Gastrocnemius medialis (tissue), 4 donors: ENCODE data around the gene OPN4. TPM values are rescaled to one million over a fixed set of nuclear protein-coding genes. Genes with fewer than 3 reads are reported as not detected.
A peak's percentile ranks its signal among the peaks of the same experiment; 100 is the strongest.

ENCODE experiments used
- ATAC-seq, 2 donors: fragments of 150-250 bp; one replicate each; pipeline ENCODE4 v1.9.1; 2016
- DNase-seq, 2 donors: peaks; one replicate each; pipeline ENCODE4 v3.0.0-alpha.2; 2019
- H3K27ac ChIP-seq, 4 donors: fragments of 200-600 bp; sonication (generic); 1 replicate in 1 of 4; 2 replicates in 3 of 4; pipeline ENCODE4 v1.5.1; 2016 to 2018; ENCODE audit warnings: mild to moderate bottlenecking in 2 of 4, moderate library complexity in 1 of 4
- H3K27me3 ChIP-seq, 3 donors: fragments of 200-600 bp; sonication (generic) in 2 of 3; 1 replicate in 1 of 3; 2 replicates in 2 of 3; pipeline versions ENCODE4 v1.5.1 to v1.6.0; 2016 to 2019; ENCODE audit warnings: mild to moderate bottlenecking in 1 of 3, moderate library complexity in 1 of 3
- H3K36me3 ChIP-seq, 2 donors: fragments of 200-600 bp; sonication (generic) in 1 of 2; one replicate each; pipeline ENCODE4 v1.5.1; 2017 to 2018
- H3K4me1 ChIP-seq, 2 donors: fragments of 200-600 bp; sonication (generic) in 1 of 2; one replicate each; pipeline ENCODE4 v1.5.1; 2016 to 2017; ENCODE audit warnings: mild to moderate bottlenecking in 2 of 2
- H3K4me3 ChIP-seq, 4 donors: fragments of 200-600 bp; sonication (generic) in 3 of 4; 1 replicate in 1 of 4; 2 replicates in 3 of 4; pipeline ENCODE4 v1.5.1; 2016 to 2019; ENCODE audit warnings: mild to moderate bottlenecking in 2 of 4
- H3K9me3 ChIP-seq, 3 donors: fragments of 200-600 bp; sonication (generic) in 2 of 3; 1 replicate in 1 of 3; 2 replicates in 2 of 3; pipeline ENCODE4 v1.5.1; 2016 to 2019
- POLR2A ChIP-seq, 2 donors: fragments of 450-650 bp; IDR thresholded peaks; one replicate each; pipeline ENCODE4 v1.6.1; 2017; ENCODE audit warnings: antibody characterized with exemption in 2 of 2, mild to moderate bottlenecking in 2 of 2, moderate library complexity in 2 of 2
- in situ Hi-C, 4 donors: fragments of 200-750 bp; cut with MboI; loops; one replicate each; pipeline versions ENCODE4 v1.15.0 to v1.8.0; 2017; ENCODE audit warnings: low sequenced_read_pairs in 4 of 4
- intact Hi-C: fragments of 100-400 bp; cut with DNase I; formaldehyde crosslinking; loops from one replicate; pipeline ENCODE4 v1.15.1; 2023; ENCODE audit warnings: low total_unique reads
- total RNA-seq, 4 donors: library from RNA; depleted of rRNA; stranded (reverse); fragments of >200 nt; gene quantifications; one replicate each; pipeline versions ENCODE4 v1.1.0 to v1.2.3, GENCODE V29; 2016
- TF ChIP-seq, protein P1 (sequence below), 5 experiments: fragments of 450-650 bp in 3 of 5; fragments of 200-600 bp in 2 of 5; sonication (generic) in 2 of 5; IDR thresholded peaks in 4 of 5; conservative IDR thresholded peaks in 1 of 5; 1 replicate in 4 of 5; 2 replicates in 1 of 5; pipeline ENCODE4 v1.5.1; 2016 to 2019; ENCODE audit warnings: antibody characterized with exemption in 5 of 5, mild to moderate bottlenecking in 3 of 5, moderate library complexity in 3 of 5

OPN4 gene
- total RNA-seq, 4 donors from 2014 or later, result 0.13 to 4.2 (median 0.92) TPM; not detected in 1

GRCh38 chr10:86677374-86677773 is 23.0 kb downstream of the OPN4 start:
- TF ChIP-seq, protein P1, sequence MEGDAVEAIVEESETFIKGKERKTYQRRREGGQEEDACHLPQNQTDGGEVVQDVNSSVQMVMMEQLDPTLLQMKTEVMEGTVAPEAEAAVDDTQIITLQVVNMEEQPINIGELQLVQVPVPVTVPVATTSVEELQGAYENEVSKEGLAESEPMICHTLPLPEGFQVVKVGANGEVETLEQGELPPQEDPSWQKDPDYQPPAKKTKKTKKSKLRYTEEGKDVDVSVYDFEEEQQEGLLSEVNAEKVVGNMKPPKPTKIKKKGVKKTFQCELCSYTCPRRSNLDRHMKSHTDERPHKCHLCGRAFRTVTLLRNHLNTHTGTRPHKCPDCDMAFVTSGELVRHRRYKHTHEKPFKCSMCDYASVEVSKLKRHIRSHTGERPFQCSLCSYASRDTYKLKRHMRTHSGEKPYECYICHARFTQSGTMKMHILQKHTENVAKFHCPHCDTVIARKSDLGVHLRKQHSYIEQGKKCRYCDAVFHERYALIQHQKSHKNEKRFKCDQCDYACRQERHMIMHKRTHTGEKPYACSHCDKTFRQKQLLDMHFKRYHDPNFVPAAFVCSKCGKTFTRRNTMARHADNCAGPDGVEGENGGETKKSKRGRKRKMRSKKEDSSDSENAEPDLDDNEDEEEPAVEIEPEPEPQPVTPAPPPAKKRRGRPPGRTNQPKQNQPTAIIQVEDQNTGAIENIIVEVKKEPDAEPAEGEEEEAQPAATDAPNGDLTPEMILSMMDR (IDR thresholded peaks at IDR 0.05 in 4 of 5, conservative IDR thresholded peaks at IDR 0.05 in 1 of 5), result no peak
- TF ChIP-seq POLR2A (IDR thresholded peaks at IDR 0.05), result no peak
- in situ Hi-C loops, result loop anchor here in 1 of 4 donors (10.0 kb wide), 1 partner anchor 153 kb away; the partner anchor contains the start of gene WAPL
- DNase-seq, result no peak
- peak overlapping the region; percentile 98 to 100 (median 99) for H3K27ac ChIP-seq
- H3K27me3 ChIP-seq, result no peaks in the 10 kb centered on the region
- no peak for ATAC-seq
- intact Hi-C loops, result loop anchor here (5.0 kb wide), 1 partner anchor 155 kb away; the partner anchor contains the start of gene WAPL
- H3K36me3 ChIP-seq, result peaks cover 0 to 19% of the 10 kb centered on the region in 2 donors
- H3K4me1 ChIP-seq, result peaks cover 97 to 99% of the 10 kb centered on the region in 2 donors
- no peak overlapping the region for H3K4me3 ChIP-seq
- H3K9me3 ChIP-seq, result no peaks in the 10 kb centered on the region

- in situ Hi-C loops (loop anchor here in 1 of 4 donors (10.0 kb wide), 1 partner anchor 154 kb away; the partner anchor contains the start of gene WAPL), intact Hi-C loops (loop anchor here (5.0 kb wide), 1 partner anchor 157 kb away; the partner anchor contains the start of gene WAPL)
- peaks cover 0 to 26% of the 10 kb centered on the region in 2 donors for H3K36me3 ChIP-seq
- peaks cover 96 to 100% of the 10 kb centered on the region in 2 donors for H3K4me1 ChIP-seq
- TF ChIP-seq, protein P1 (IDR thresholded peaks at IDR 0.05 in 4 of 5, conservative IDR thresholded peaks at IDR 0.05 in 1 of 5), result no peak
- TF ChIP-seq POLR2A (IDR thresholded peaks at IDR 0.05), result no peak
- H3K4me3 ChIP-seq, result no peak overlapping the region
- ATAC-seq, result peak; percentile 15 to 72
- H3K9me3 ChIP-seq, result no peaks in the 10 kb centered on the region
- DNase-seq, result no peak
- peak overlapping the region; percentile 98 to 100 (median 99) for H3K27ac ChIP-seq
- no peaks in the 10 kb centered on the region for H3K27me3 ChIP-seq
Observed at GRCh38 chr10:86678999-86679792, 24.8 kb downstream of the OPN4 start.

DNA sequence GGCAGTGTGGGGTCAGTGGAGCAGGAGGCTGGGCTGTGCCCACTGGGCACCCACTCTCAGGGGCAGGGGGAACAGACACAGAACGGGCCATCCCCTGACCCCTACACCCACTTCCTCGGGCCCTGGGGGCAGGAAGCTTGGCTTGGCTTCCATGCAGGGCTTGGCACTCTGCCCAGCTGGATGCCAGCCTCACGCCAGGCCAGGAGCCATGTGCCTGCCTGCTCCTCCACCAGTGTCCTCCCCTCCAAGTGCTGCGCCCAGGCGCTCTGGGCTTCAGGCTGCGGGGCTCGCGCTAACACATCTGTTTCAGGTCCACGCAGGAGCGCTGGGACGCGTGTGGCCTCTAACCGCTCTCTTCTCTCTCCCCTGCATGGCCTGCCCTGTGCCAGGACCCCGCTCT is 26.7 kb downstream of the OPN4 start:
- no peak overlapping the region for H3K4me3 ChIP-seq
- DNase-seq (peak in 1 of 2 donors; percentile 76), ATAC-seq (peak; percentile 7 to 25)
- intact Hi-C loops (no loop called here), in situ Hi-C loops (no loop called here)
- no peaks in the 10 kb centered on the region for H3K27me3 ChIP-seq
- H3K9me3 ChIP-seq, result no peaks in the 10 kb centered on the region
- TF ChIP-seq, protein P1 (IDR thresholded peaks at IDR 0.05 in 4 of 5, conservative IDR thresholded peaks at IDR 0.05 in 1 of 5), result no peak
- TF ChIP-seq POLR2A (IDR thresholded peaks at IDR 0.05), result no peak
- H3K27ac ChIP-seq, result peak overlapping the region; percentile 98 to 100 (median 99)
- peaks cover 95 to 100% of the 10 kb centered on the region in 2 donors for H3K4me1 ChIP-seq
- peaks cover 0 to 26% of the 10 kb centered on the region in 2 donors for H3K36me3 ChIP-seq

DNA sequence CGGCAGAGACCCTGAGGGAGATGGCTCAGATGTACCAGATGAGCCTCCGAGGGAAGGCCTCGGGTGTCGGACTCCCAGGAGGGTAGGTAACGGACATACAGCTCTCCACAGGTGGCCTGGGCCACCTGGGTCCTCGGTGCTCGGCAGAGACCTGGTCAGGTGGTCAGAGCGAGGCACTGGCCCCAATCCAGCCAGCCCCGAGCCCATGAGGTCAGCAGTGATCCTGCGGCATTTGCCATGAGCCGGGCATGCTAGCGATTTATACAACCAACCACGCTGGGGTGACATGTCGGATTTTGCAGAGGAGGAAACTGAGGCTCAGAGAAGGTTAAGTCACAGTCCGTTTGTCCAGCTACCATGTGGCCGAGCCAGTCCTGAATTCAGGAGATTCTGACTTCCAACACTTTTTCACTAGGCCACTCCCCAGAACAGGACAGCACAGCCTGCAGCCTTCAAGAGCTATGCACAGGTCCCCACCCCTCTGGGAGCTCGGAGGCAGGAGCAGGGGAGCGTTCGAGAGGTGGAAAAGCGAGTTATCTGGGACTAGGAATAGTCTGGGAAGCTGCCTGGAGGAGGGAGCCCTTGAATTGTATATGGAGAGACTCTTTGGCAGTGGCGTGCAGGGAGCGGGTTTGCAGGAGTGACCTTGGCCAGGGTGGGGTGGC is 27.5 kb downstream of the OPN4 start:
- no peak overlapping the region for H3K4me3 ChIP-seq
- no peaks in the 10 kb centered on the region for H3K9me3 ChIP-seq
- in situ Hi-C loops (no loop called here), intact Hi-C loops (no loop called here)
- H3K36me3 ChIP-seq, result peaks cover 0 to 27% of the 10 kb centered on the region in 2 donors
- H3K27ac ChIP-seq, result peak overlapping the region; percentile 98 to 100 (median 99)
- H3K4me1 ChIP-seq, result peaks cover 86 to 100% of the 10 kb centered on the region in 2 donors
- no peak for ATAC-seq
- no peaks in the 10 kb centered on the region for H3K27me3 ChIP-seq
- DNase-seq, result no peak
- TF ChIP-seq, protein P1 (IDR thresholded peaks at IDR 0.05 in 4 of 5, conservative IDR thresholded peaks at IDR 0.05 in 1 of 5), result no peak
- no peak for TF ChIP-seq POLR2A (IDR thresholded peaks at IDR 0.05)
